ENCODE results near the gene C12orf76.
"Not testable (repeated sequence)": the region's sequence is repeated elsewhere in the genome, so short reads cannot be mapped to it uniquely, and the experiment has no call there.

C12orf76 gene

GRCh38 chr12:110062241-110062640, 13.9 kb upstream of the C12orf76 start:
- no peak for DNase-seq

- no peak for DNase-seq
These were observed 11.3 kb upstream of the C12orf76 start for GRCh38 chr12:110059651-110060000.

- no peak for DNase-seq
These were observed 10.7 kb upstream of the C12orf76 start for GRCh38 chr12:110058875-110059615.

GRCh38 chr12:110056643-110057042, 8.3 kb upstream of the C12orf76 start:
- not testable (repeated sequence) for DNase-seq

- not testable (repeated sequence) for DNase-seq
These were observed 7.3 kb upstream of the C12orf76 start for GRCh38 chr12:110055375-110056352.

- no peak for DNase-seq
These were observed 2.6 kb upstream of the C12orf76 start for GRCh38 chr12:110050927-110051326.

GRCh38 chr12:110049666-110050065, 1.3 kb upstream of the C12orf76 start:
- not testable (repeated sequence) for DNase-seq

- DNase-seq: not testable (repeated sequence)
These were observed 712 bp upstream of the C12orf76 start for GRCh38 chr12:110049034-110049433.

GRCh38 chr12:110047297-110047940, 903 bp downstream of the C12orf76 start:
- DNase-seq: no peak

GRCh38 chr12:110046451-110047187, 1.7 kb downstream of the C12orf76 start:
- DNase-seq: no peak

- no peak for DNase-seq
These were observed 6.1 kb downstream of the C12orf76 start for GRCh38 chr12:110042264-110042663.

GRCh38 chr12:110039085-110039807, 9.1 kb downstream of the C12orf76 start:
- DNase-seq: no peak

GRCh38 chr12:110038741-110039084, 9.6 kb downstream of the C12orf76 start:
- no peak for DNase-seq

GRCh38 chr12:110037315-110037714, 11.0 kb downstream of the C12orf76 start:
- DNase-seq: no peak

- DNase-seq: no peak
These were observed 12.7 kb downstream of the C12orf76 start for GRCh38 chr12:110035534-110036104.

- DNase-seq: no peak
These were observed 14.4 kb downstream of the C12orf76 start for GRCh38 chr12:110033888-110034287.

- DNase-seq: no peak
These were observed 19.0 kb downstream of the C12orf76 start for GRCh38 chr12:110029290-110029815.

GRCh38 chr12:110028323-110028722, 20.0 kb downstream of the C12orf76 start:
- no peak for DNase-seq

GRCh38 chr12:110024051-110024450, 24.3 kb downstream of the C12orf76 start:
- DNase-seq: no peak

- no peak for DNase-seq
These were observed 25.0 kb downstream of the C12orf76 start for GRCh38 chr12:110023059-110023980.

All from NCI-H748 treated with DMSO at 0.1 percent for 48 hours (cell line).